T-helper 22 cell (primary cell): ENCODE data around the gene DGKH.
"Not testable (repeated sequence)": the region's sequence is repeated elsewhere in the genome, so short reads cannot be mapped to it uniquely, and the experiment has no call there.

Source experiments
- DNase-seq: peaks from one replicate; pipeline ENCODE4 v3.0.0-alpha.2; 2020; ENCODE audit warnings: low read depth

Gene DGKH

GRCh38 chr13:42070599-42070998 lies 22.2 kb downstream of the DGKH start:
- DNase-seq, result not testable (repeated sequence)

GRCh38 chr13:42071179-42071578 lies 22.7 kb downstream of the DGKH start:
- not testable (repeated sequence) for DNase-seq

- no peak for DNase-seq
Measured at GRCh38 chr13:42071672-42072419, 23.4 kb downstream of the DGKH start.

- DNase-seq, result no peak
Measured at GRCh38 chr13:42073683-42074082, 25.2 kb downstream of the DGKH start.

- DNase-seq, result no peak
Measured at GRCh38 chr13:42075517-42075916, 27.1 kb downstream of the DGKH start.

- DNase-seq, result no peak
Measured at GRCh38 chr13:42076309-42076713, 27.9 kb downstream of the DGKH start.

GRCh38 chr13:42078128-42078808 lies 29.8 kb downstream of the DGKH start:
- DNase-seq, result no peak

- DNase-seq, result no peak
Measured at GRCh38 chr13:42083138-42083770, 34.8 kb downstream of the DGKH start.

GRCh38 chr13:42084722-42085121 lies 36.3 kb downstream of the DGKH start:
- DNase-seq, result no peak

- no peak for DNase-seq
Measured at GRCh38 chr13:42086582-42086981, 38.1 kb downstream of the DGKH start.

- DNase-seq, result no peak
Measured at GRCh38 chr13:42094516-42095040, 46.1 kb downstream of the DGKH start.

GRCh38 chr13:42096222-42096621 lies 47.8 kb downstream of the DGKH start:
- DNase-seq, result not testable (repeated sequence)

- DNase-seq, result no peak
Measured at GRCh38 chr13:42099962-42100675, 51.7 kb downstream of the DGKH start.

- no peak for DNase-seq
Measured at GRCh38 chr13:42100960-42101359, 52.5 kb downstream of the DGKH start.

- no peak for DNase-seq
Measured at GRCh38 chr13:42101821-42102585, 53.6 kb downstream of the DGKH start.

- no peak for DNase-seq
Measured at GRCh38 chr13:42102961-42103865, 54.8 kb downstream of the DGKH start.

GRCh38 chr13:42106998-42107397 lies 58.5 kb downstream of the DGKH start:
- DNase-seq, result no peak

- DNase-seq, result no peak
Measured at GRCh38 chr13:42107421-42107820, 59.0 kb downstream of the DGKH start.

GRCh38 chr13:42108217-42108616 lies 59.8 kb downstream of the DGKH start:
- DNase-seq, result no peak

- DNase-seq, result no peak
Measured at GRCh38 chr13:42109957-42110356, 61.5 kb downstream of the DGKH start.
